GM19099 (cell line): ENCODE measurements around the gene USP20.

Experiments
- POLR2A ChIP-seq: IDR thresholded peaks from 3 replicates; pipeline ENCODE4 v1.6.1; 2011; ENCODE audit warnings: low read depth; ENCODE audit not compliant: insufficient read length; ENCODE audit errors: extremely low read depth

The USP20 gene

DNA sequence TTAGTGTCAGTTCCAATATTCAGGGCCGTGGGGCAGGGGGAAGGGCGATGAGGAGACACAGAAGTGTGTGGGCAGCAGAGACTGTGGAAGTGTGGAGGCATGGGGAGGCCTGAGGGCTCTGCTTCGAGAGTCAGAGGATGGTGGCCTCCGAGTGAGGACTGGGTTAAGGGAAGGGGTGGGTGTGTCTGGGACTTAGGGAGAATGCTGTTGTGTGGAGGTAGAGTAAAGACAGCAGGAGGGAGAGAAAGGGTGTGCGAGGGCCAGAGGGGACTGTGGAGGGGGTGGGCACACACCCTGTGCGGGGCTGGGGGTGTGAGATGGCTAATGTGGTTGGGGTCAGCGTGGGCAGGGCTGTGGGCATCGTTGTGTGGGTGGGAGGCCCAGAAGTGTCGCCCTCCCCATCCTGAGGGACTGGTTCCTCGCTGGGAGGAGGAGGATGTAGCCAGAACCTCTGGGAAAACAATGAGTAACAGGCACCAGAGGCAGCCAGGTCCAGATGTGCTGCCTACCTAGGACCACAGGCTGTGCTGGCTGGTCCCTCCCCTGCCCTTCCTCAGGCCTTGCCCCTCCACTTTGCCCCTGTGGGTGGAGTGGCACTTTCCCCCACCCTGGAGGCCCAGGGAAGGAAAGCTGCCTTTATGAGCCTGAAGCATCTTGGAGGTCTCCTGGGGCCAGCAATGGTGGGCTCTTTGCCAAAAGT, 4.2 kb downstream of the USP20 start:
- no peak for TF ChIP-seq POLR2A

- no peak for TF ChIP-seq POLR2A
Observed at GRCh38 chr9:129840034-129840433, 4.8 kb downstream of the USP20 start.

- TF ChIP-seq POLR2A, result no peak
Observed at GRCh38 chr9:129841071-129841470, 5.8 kb downstream of the USP20 start.

GRCh38 chr9:129845373-129845772, 10.1 kb downstream of the USP20 start:
- no peak for TF ChIP-seq POLR2A

- TF ChIP-seq POLR2A, result no peak
Observed at GRCh38 chr9:129848712-129849441, 13.6 kb downstream of the USP20 start.

GRCh38 chr9:129849901-129850300, 14.6 kb downstream of the USP20 start:
- no peak for TF ChIP-seq POLR2A

GRCh38 chr9:129850821-129851550, 15.7 kb downstream of the USP20 start:
- no peak for TF ChIP-seq POLR2A

GRCh38 chr9:129851821-129852220, 16.6 kb downstream of the USP20 start:
- TF ChIP-seq POLR2A, result no peak

- no peak for TF ChIP-seq POLR2A
Observed at GRCh38 chr9:129852579-129852978, 17.3 kb downstream of the USP20 start.

DNA sequence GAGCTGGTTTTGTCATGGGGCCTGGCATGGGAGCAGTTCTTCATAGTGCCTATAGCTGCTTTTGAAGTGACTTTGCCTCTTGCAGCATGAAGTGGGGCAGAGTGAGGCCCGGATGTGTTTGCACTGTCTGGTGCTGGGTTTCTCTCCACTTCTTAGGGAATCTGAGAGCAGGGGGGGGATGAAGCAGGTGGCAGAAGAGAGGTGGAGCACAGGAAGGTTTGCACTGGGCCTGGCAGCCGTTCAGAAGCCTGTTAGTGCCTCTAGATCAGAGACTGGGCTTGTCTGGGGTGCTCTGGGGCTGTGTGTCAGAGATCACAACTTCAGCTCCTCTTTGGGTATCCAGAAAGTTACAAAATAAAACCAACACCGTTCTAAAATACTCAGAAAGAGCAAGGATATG, 18.4 kb downstream of the USP20 start:
- TF ChIP-seq POLR2A, result no peak

DNA sequence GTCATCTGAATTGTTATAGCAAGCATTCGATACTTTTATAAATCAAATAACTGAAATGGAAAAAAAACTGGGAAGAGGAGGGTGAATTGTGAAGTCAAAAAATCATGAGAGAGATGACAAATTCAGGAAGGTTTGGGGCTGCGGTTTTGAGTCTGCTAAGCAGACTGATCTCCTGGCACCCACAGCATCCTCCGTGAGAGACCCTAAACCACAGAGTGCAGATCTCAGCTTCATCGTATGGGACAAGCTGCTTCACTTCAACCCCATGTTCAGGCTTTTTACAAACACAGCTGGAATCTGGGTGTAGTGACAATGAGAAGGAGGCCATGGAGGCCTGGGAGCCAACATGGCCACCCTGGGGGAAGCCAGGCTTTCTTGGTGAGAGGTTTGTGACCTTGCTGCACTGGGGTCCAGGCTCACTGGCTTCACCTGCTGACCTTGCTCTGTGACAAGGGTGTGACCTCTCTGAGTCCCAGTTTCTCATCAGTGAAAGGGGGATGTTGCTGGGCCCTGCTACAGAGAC, 19.4 kb downstream of the USP20 start:
- TF ChIP-seq POLR2A, result no peak

- no peak for TF ChIP-seq POLR2A
Observed at GRCh38 chr9:129857207-129857606, 21.9 kb downstream of the USP20 start.

DNA sequence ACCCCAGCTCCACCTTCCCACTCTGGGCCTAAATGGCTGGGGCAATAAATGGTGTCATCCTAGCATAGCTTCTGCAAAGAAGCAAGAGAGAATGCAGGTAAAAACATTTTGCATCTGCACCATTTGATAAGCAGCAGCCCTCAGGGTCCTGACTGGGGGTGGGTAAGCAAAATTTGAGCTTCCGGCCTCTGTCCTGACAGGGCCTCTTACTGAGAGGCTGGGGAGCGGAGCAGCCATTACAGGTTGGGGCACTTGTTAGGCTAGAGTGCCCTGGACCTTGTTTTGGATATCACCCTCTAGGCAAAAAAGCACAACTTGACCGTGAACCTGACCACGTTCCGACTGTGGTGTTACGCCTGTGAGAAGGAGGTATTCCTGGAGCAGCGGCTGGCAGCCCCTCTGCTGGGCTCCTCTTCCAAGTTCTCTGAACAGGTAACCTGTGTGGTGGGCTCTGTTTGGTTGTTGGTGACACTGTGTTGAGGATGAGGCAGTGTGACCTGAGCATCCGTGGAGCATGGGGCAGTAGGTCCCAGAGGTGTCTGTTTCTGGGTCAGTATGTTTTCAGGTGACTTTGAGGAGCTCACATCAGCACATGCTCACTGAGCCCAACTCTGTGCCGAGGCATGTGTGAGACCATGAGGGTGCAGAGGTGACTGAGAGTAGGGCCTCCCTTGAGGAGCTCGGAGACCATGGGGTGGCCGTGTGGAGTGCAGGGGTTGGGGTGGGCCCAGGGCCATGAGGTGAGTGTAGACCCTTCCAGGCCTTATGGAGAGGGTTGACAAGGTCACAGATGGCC, 23.1 kb downstream of the USP20 start:
- TF ChIP-seq POLR2A, result no peak

DNA sequence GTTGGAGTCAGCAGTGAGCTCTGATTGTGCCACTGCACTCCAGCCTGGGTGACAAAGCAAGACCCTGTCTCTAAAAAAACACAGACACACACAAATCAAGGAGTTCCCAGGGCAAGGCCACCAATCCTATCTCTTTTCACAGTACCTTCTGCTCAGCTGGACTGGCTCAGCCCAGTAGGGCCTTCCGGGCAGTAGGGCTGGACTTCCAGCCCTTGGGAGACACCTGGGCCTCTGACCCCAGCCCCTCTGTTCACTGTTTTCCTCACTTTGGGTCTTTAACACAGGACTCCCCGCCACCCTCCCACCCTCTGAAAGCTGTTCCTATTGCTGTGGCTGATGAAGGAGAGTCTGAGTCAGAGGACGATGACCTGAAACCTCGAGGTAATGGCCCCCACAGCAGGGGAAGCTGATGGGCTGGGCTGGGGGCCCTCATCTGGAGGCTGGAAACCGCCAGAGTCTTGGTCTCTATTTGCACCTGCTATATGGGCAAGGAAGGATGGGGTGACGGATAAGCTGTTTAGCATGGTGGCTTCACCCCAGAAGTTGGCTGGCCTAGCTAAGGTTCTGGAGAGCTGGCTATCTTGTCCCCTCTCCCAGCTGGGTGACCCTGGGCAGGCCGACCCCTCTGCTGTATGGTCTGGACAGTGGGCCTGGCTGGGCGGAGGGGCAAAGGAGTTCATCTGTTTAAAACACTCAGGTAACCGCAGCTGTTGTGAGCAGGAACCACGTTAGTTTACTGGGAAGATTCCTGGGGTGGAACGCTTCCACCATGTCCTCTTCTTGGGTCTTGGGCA, 25.6 kb downstream of the USP20 start:
- TF ChIP-seq POLR2A, result no peak

- no peak for TF ChIP-seq POLR2A
Observed at GRCh38 chr9:129861447-129861827, 26.2 kb downstream of the USP20 start.
